Endothelial cell of umbilical vein (primary cell): Measurements from ENCODE around the gene CFAP99. TPM values are rescaled to one million over a fixed set of nuclear protein-coding genes. Genes with fewer than 3 reads are reported as not detected.

Experiments used
- BruUV-seq: library from RNA; stranded (reverse); fragments of 400-500 nt; replicated peaks from 2 replicates; lab custom pipeline; 2021; lab: Mats Ljungman, UMichigan
- CTCF ChIA-PET: fragments of 300-600, 350-600 bp; sonication (Branson Sonifier 250); formaldehyde crosslinking; loops from one replicate; lab custom pipeline; 2021; ENCODE audit warnings: antibody characterized with exemption, inconsistent platforms; lab: Charles Lee
- POLR2A ChIA-PET: fragments of 300-600, 350-600 bp; sonication (Branson Sonifier 250); formaldehyde crosslinking; loops from one replicate; lab custom pipeline; 2021; ENCODE audit warnings: antibody characterized with exemption, inconsistent platforms; lab: Charles Lee
- DNase-seq: peaks from one replicate; pipeline ENCODE4 v3.0.0-alpha.2; 2011; ENCODE audit warnings: low read depth, low spot score
- FAIRE-seq: peaks from 2 replicates; lab custom pipeline; 2011; peaks lifted over from hg19 to GRCh38; lab: Jason Lieb, UNC
- H2AFZ ChIP-seq: 2 replicates; pipeline ENCODE4 v1.6.0; 2012; ENCODE audit warnings: low read depth, low read length, control low read depth, inconsistent platforms
- H3K27ac ChIP-seq: 2 replicates; pipeline ENCODE4 v1.5.1; 2011; ENCODE audit warnings: low read depth, mild to moderate bottlenecking, control low read depth, low read length, moderate library complexity; ENCODE audit not compliant: insufficient read depth
- H3K27me3 ChIP-seq, 2 experiments: 2 replicates each; pipeline versions ENCODE4 v1.6.0 to v1.6.1; 2011; ENCODE audit warnings: low read length in 2 of 2, mixed read lengths in 1 of 2; ENCODE audit not compliant: control insufficient read depth in 2 of 2, insufficient read depth in 2 of 2
- H3K36me3 ChIP-seq, 2 experiments: 2 replicates in 1 of 2; 3 replicates in 1 of 2; pipeline ENCODE4 v1.5.1; 2011; ENCODE audit warnings: low read length in 2 of 2, mild to moderate bottlenecking in 1 of 2, moderate library complexity in 1 of 2; ENCODE audit not compliant: control insufficient read depth in 2 of 2, insufficient read depth in 2 of 2; ENCODE audit errors: extremely low read depth in 1 of 2
- H3K4me1 ChIP-seq: 3 replicates; pipeline ENCODE4 v1.5.1; 2011; ENCODE audit warnings: mild to moderate bottlenecking, low read length; ENCODE audit not compliant: control insufficient read depth, insufficient read depth; ENCODE audit errors: extremely low read depth
- H3K4me2 ChIP-seq: 2 replicates; pipeline ENCODE4 v1.6.1; 2011; ENCODE audit warnings: low read length, control low read depth, mixed read lengths; ENCODE audit not compliant: insufficient read depth
- H3K4me3 ChIP-seq, 3 experiments: fragments of 200-600 bp in 1 of 3; sonication (generic), shearing (Covaris generic) in 1 of 3; replicated peaks in 1 of 3; 2 replicates each; pipeline ENCODE4 v1.5.1; 2011 to 2016; ENCODE audit warnings: control low read depth in 3 of 3, low read length in 3 of 3, mild to moderate bottlenecking in 2 of 3, inconsistent platforms in 1 of 3, low read depth in 1 of 3, moderate library complexity in 1 of 3; ENCODE audit not compliant: insufficient read depth in 1 of 3
- H3K79me2 ChIP-seq: 2 replicates; pipeline ENCODE4 v1.6.0; 2012; ENCODE audit warnings: low read length, inconsistent platforms; ENCODE audit not compliant: control insufficient read depth, insufficient read depth
- H3K9ac ChIP-seq: replicated peaks from 2 replicates; pipeline ENCODE3; 2011; ENCODE audit warnings: low read length, control low read depth; ENCODE audit not compliant: insufficient read depth; ENCODE audit errors: extremely low read depth
- H3K9me1 ChIP-seq: replicated peaks from 3 replicates; pipeline ENCODE4 v1.6.0; 2011; ENCODE audit warnings: mild to moderate bottlenecking, low read length; ENCODE audit not compliant: control insufficient read depth, insufficient read depth; ENCODE audit errors: extremely low read depth
- H3K9me3 ChIP-seq: replicated peaks from 2 replicates; pipeline ENCODE4 v1.5.1; 2012; ENCODE audit warnings: low read length, inconsistent platforms; ENCODE audit not compliant: control insufficient read depth, insufficient read depth
- H4K20me1 ChIP-seq: replicated peaks from 2 replicates; pipeline ENCODE3; 2011; ENCODE audit warnings: mild to moderate bottlenecking, low read length; ENCODE audit not compliant: control insufficient read depth, insufficient read depth; ENCODE audit errors: extremely low read depth
- EZH2 ChIP-seq: IDR thresholded peaks from 2 replicates; pipeline ENCODE4 v1.6.1; 2012; ENCODE audit warnings: borderline replicate concordance, low read depth, mild to moderate bottlenecking, moderate library complexity, low read length, inconsistent platforms; ENCODE audit not compliant: severe bottlenecking
- FOS ChIP-seq: IDR thresholded peaks from 2 replicates; pipeline ENCODE4 v1.6.1; 2011; ENCODE audit warnings: mild to moderate bottlenecking, low read length, moderate library complexity, borderline replicate concordance; ENCODE audit not compliant: insufficient read depth
- GATA2 ChIP-seq: IDR thresholded peaks from 2 replicates; pipeline ENCODE4 v1.7.0; 2011; ENCODE audit warnings: low read depth, mild to moderate bottlenecking, moderate library complexity, mixed read lengths, low read length; ENCODE audit not compliant: insufficient read length, insufficient read depth
- JUN ChIP-seq: IDR thresholded peaks from 2 replicates; pipeline ENCODE4 v1.6.1; 2011; ENCODE audit warnings: borderline replicate concordance, low read depth; ENCODE audit not compliant: insufficient read length, insufficient read depth
- MYC ChIP-seq: IDR thresholded peaks from one replicate; pipeline ENCODE4 v1.6.1; 2011; ENCODE audit warnings: mild to moderate bottlenecking, low read depth, low read length
- POLR2A ChIP-seq: IDR thresholded peaks from 2 replicates; pipeline ENCODE4 v1.6.1; 2012; ENCODE audit warnings: low read depth, mild to moderate bottlenecking, control low read depth, low read length
- POLR2AphosphoS5 ChIP-seq: IDR thresholded peaks from 2 replicates; pipeline ENCODE4 v1.6.1; 2012; ENCODE audit warnings: low read depth, mild to moderate bottlenecking, control low read depth, low read length, moderate library complexity; ENCODE audit not compliant: insufficient read depth
- dilution Hi-C: fragments of 300-500 bp; cut with MboI; formaldehyde crosslinking; loops from one replicate; pipeline ENCODE4 v1.15.0; 2019; ENCODE audit warnings: low sequenced_read_pairs; ENCODE audit not compliant: extremely low pct_ligation_motif_present
- intact Hi-C: fragments of 100-400 bp; cut with micrococcal nuclease; formaldehyde crosslinking; loops from one replicate; pipeline ENCODE4 v1.10.0; 2022
- polyA plus RNA-seq, 4 experiments: library from polyadenylated mRNA; depleted of rRNA in 3 of 4; stranded (reverse) in 3 of 4; unstranded in 1 of 4; fragments of >200 nt; gene quantifications; 2 replicates each; pipeline versions ENCODE4 v1.2.1 to v1.2.3, GENCODE V29; 2011 to 2012; ENCODE audit warnings: missing spikeins in 1 of 4
- total RNA-seq: library from RNA; stranded (reverse); gene quantifications from 2 replicates; pipeline ENCODE4 v1.2.3, GENCODE V29; 2021
- TF ChIP-seq, protein P1 (sequence below): IDR thresholded peaks from 2 replicates; pipeline ENCODE4 v1.6.1; 2011; ENCODE audit not compliant: insufficient read depth, insufficient read length
- TF ChIP-seq, protein P2 (sequence below), 2 donors: IDR thresholded peaks; 1 replicate in 1 of 2; 2 replicates in 1 of 2; pipeline ENCODE4 v1.5.1; 2011; ENCODE audit warnings: low read length in 2 of 2, mild to moderate bottlenecking in 2 of 2, moderate library complexity in 2 of 2, control low read depth in 1 of 2, inconsistent platforms in 1 of 2, low read depth in 1 of 2; ENCODE audit not compliant: insufficient read depth in 1 of 2; ENCODE audit errors: extremely low read depth in 1 of 2

Gene CFAP99
- total and polyA plus RNA-seq, 2 donors (not counting 3 experiments of a cell fraction or from before 2014, with no cell fraction given) = 0.03 TPM; not detected in 1

DNA sequence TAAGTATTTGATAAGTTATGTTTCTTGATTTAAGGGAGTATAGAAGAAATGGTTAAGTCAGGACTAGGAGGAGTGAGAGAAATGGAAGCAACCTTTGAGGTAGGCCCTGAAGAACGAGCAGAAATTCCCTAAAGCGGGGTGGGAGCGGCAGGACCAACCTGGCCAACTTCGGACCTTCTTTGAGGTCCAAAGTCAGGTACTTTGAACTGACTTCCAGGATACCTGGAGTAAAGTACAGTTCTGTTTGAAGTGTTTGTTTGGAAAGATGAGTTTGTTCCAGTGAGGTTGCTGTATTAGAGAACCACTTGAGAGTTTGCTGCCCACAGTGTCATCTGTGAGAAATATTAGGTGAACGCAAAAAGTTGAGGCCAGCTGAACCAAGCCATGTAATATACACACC is 61.9 kb downstream of the CFAP99 start:
- TF ChIP-seq FOS = no peak
- no peak for TF ChIP-seq POLR2AphosphoS5
- TF ChIP-seq, protein P1, sequence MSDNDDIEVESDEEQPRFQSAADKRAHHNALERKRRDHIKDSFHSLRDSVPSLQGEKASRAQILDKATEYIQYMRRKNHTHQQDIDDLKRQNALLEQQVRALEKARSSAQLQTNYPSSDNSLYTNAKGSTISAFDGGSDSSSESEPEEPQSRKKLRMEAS = no peak
- TF ChIP-seq MYC = no peak
- TF ChIP-seq JUN = no peak
- TF ChIP-seq GATA2 = no peak
- TF ChIP-seq EZH2 = no peak
- TF ChIP-seq, protein P2, sequence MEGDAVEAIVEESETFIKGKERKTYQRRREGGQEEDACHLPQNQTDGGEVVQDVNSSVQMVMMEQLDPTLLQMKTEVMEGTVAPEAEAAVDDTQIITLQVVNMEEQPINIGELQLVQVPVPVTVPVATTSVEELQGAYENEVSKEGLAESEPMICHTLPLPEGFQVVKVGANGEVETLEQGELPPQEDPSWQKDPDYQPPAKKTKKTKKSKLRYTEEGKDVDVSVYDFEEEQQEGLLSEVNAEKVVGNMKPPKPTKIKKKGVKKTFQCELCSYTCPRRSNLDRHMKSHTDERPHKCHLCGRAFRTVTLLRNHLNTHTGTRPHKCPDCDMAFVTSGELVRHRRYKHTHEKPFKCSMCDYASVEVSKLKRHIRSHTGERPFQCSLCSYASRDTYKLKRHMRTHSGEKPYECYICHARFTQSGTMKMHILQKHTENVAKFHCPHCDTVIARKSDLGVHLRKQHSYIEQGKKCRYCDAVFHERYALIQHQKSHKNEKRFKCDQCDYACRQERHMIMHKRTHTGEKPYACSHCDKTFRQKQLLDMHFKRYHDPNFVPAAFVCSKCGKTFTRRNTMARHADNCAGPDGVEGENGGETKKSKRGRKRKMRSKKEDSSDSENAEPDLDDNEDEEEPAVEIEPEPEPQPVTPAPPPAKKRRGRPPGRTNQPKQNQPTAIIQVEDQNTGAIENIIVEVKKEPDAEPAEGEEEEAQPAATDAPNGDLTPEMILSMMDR (IDR thresholded peaks at IDR 0.05; ENCODE audit: extremely low read depth in 1 of 2, insufficient read depth in 1 of 2, low read depth in 1 of 2, low read length in 2 of 2) = no peak
- no peak for TF ChIP-seq POLR2A
- ChIA-PET POLR2A (interaction anchor here (0.6 kb wide), 1 partner anchor 187 kb away, joined by 3 read pairs; no protein-coding TSS in a partner anchor), CTCF (no interaction called here)
- H3K27ac ChIP-seq = no peak overlapping the region
- H3K36me3 ChIP-seq = peaks cover 0 to 3% of the 10 kb centered on the region in 2 experiments
- intact Hi-C loops = no loop called here
- peaks cover 99% of the 10 kb centered on the region for H3K79me2 ChIP-seq
- FAIRE-seq (no peak), DNase-seq (no peak)
- H2AFZ ChIP-seq = no peak overlapping the region
- no peak overlapping the region for H3K9ac ChIP-seq
- H3K9me1 ChIP-seq = no peaks in the 10 kb centered on the region
- peaks cover 31% of the 10 kb centered on the region for H3K4me1 ChIP-seq
- BruUV-seq = no TSS peak
- no peak overlapping the region for H3K4me3 ChIP-seq
- dilution Hi-C loops = no loop called here
- H3K9me3 ChIP-seq = no peaks in the 10 kb centered on the region
- no peaks in the 10 kb centered on the region for H3K27me3 ChIP-seq
- H3K4me2 ChIP-seq = no peak overlapping the region
- peaks cover 15% of the 10 kb centered on the region for H4K20me1 ChIP-seq
